ENCODE data around the gene LENEP.
A peak's percentile ranks its signal among the peaks of the same experiment; 100 is the strongest.

Gene LENEP

GRCh38 chr1:154961207-154962155 lies 31.9 kb upstream of the LENEP start, which contains the start of gene PYGO2:
Gene PYGO2 (minus strand): TSS chr1:154961782. CDS start chr1:154961576, 206 bp downstream.
- FAIRE-seq = no peak

GRCh38 chr1:154962156-154962749 lies 31.1 kb upstream of the LENEP start:
- no peak for FAIRE-seq

- no peak for FAIRE-seq
Measured at GRCh38 chr1:154962795-154963330, 30.5 kb upstream of the LENEP start.

- no peak for FAIRE-seq
Measured at GRCh38 chr1:154963643-154964042, 29.7 kb upstream of the LENEP start.

- FAIRE-seq = no peak
Measured at GRCh38 chr1:154964359-154964758, 29.0 kb upstream of the LENEP start.

- FAIRE-seq = no peak
Measured at GRCh38 chr1:154966111-154966510, 27.3 kb upstream of the LENEP start.

GRCh38 chr1:154967331-154967950 lies 25.9 kb upstream of the LENEP start:
- FAIRE-seq = no peak

GRCh38 chr1:154968731-154969130 lies 24.7 kb upstream of the LENEP start:
- FAIRE-seq = no peak

GRCh38 chr1:154969246-154969645 lies 24.1 kb upstream of the LENEP start:
- FAIRE-seq = no peak

GRCh38 chr1:154969860-154970452 lies 23.4 kb upstream of the LENEP start:
- FAIRE-seq = no peak

- FAIRE-seq = peak; percentile 97
Measured at GRCh38 chr1:154970631-154971340, 22.6 kb upstream of the LENEP start, which contains the start of gene SHC1. Gene SHC1 (minus strand): TSS chr1:154970747. CDS start chr1:154970526, 221 bp downstream.

GRCh38 chr1:154971341-154971998 lies 21.9 kb upstream of the LENEP start:
- FAIRE-seq = no peak

GRCh38 chr1:154972213-154972516 lies 21.2 kb upstream of the LENEP start:
- no peak for FAIRE-seq

- FAIRE-seq = peak; percentile 96
Measured at GRCh38 chr1:154972517-154973343, 20.7 kb upstream of the LENEP start.

- peak; percentile 99 for FAIRE-seq
Measured at GRCh38 chr1:154973344-154974101, 19.9 kb upstream of the LENEP start.

- peak; percentile 99 for FAIRE-seq
Measured at GRCh38 chr1:154974102-154974807, 19.1 kb upstream of the LENEP start, which contains the start of gene CKS1B. Gene CKS1B (plus strand): TSS chr1:154974681. CDS start chr1:154974746, 65 bp downstream.

GRCh38 chr1:154974808-154975408 lies 18.5 kb upstream of the LENEP start:
- peak; percentile 80 for FAIRE-seq

GRCh38 chr1:154975409-154976059 lies 17.9 kb upstream of the LENEP start:
- FAIRE-seq = no peak

All from A204.1 (cell line).